Progenitor cell of endocrine pancreas (in vitro differentiated cells): ENCODE data around the gene PXMP2. TPM values are rescaled to one million over a fixed set of nuclear protein-coding genes. Genes with fewer than 3 reads are reported as not detected.

Experiments used
- DNase-seq: peaks from one replicate; pipeline ENCODE4 v3.0.0; 2021; ENCODE audit warnings: low spot score; ENCODE audit not compliant: unreplicated experiment
- H3K27ac Mint-ChIP-seq: 2 replicates; pipeline ENCODE4 v1.8.0; 2021; ENCODE audit warnings: mild to moderate bottlenecking, moderate library complexity, mixed read lengths
- H3K27me3 Mint-ChIP-seq: 2 replicates; pipeline ENCODE4 v1.8.0; 2021; ENCODE audit warnings: mixed read lengths
- H3K36me3 Mint-ChIP-seq: 2 replicates; pipeline ENCODE4 v1.8.0; 2022; ENCODE audit warnings: mixed read lengths; ENCODE audit not compliant: insufficient read depth
- H3K4me1 Mint-ChIP-seq: 2 replicates; pipeline ENCODE4 v1.8.0; 2021; ENCODE audit warnings: low read depth, mixed read lengths
- H3K4me3 Mint-ChIP-seq: 2 replicates; pipeline ENCODE4 v1.8.0; 2021; ENCODE audit warnings: low read depth, mild to moderate bottlenecking, moderate library complexity, mixed read lengths
- H3K9me3 Mint-ChIP-seq: 2 replicates; pipeline ENCODE4 v1.8.0; 2021; ENCODE audit warnings: low read depth, mixed read lengths
- CTCF ChIP-seq: fragments of 200-600 bp; sonication (generic); IDR thresholded peaks from one replicate; pipeline ENCODE4 v1.5.0; 2021; ENCODE audit warnings: antibody characterized with exemption, mild to moderate bottlenecking; ENCODE audit not compliant: unreplicated experiment
- total RNA-seq: library from RNA; stranded (reverse); gene quantifications from 2 replicates; pipeline ENCODE4 v1.2.1, GENCODE V29; 2021

PXMP2 gene
- total RNA-seq, 1 donor from 2014 or later = 25.0 TPM

- Mint-ChIP-seq H3K9me3 (no peaks in the 10 kb centered on the region), H3K27ac (no peak overlapping the region), H3K4me1 (no peaks in the 10 kb centered on the region), H3K36me3 (peaks cover 15% of the 10 kb centered on the region), H3K27me3 (no peaks in the 10 kb centered on the region), H3K4me3 (no peak overlapping the region)
- no peak for DNase-seq
- TF ChIP-seq CTCF = no peak
These were observed 32.6 kb downstream of the PXMP2 start for GRCh38 chr12:132719954-132720324.

GRCh38 chr12:132720606-132721345, 33.4 kb downstream of the PXMP2 start:
- Mint-ChIP-seq H3K36me3 (peaks cover 20% of the 10 kb centered on the region), H3K27ac (no peak overlapping the region), H3K27me3 (no peaks in the 10 kb centered on the region), H3K4me1 (no peaks in the 10 kb centered on the region), H3K9me3 (no peaks in the 10 kb centered on the region), H3K4me3 (no peak overlapping the region)
- DNase-seq = no peak
- TF ChIP-seq CTCF = no peak

GRCh38 chr12:132723015-132723763, 35.8 kb downstream of the PXMP2 start:
- Mint-ChIP-seq H3K4me1 (no peaks in the 10 kb centered on the region), H3K27ac (peak overlapping the region; percentile 2), H3K27me3 (no peaks in the 10 kb centered on the region), H3K4me3 (no peak overlapping the region), H3K36me3 (peaks cover 29% of the 10 kb centered on the region), H3K9me3 (no peaks in the 10 kb centered on the region)
- no peak for DNase-seq
- TF ChIP-seq CTCF = no peak

GRCh38 chr12:132723764-132724140, 36.4 kb downstream of the PXMP2 start:
- Mint-ChIP-seq H3K4me3 (no peak overlapping the region), H3K4me1 (no peaks in the 10 kb centered on the region), H3K27me3 (no peaks in the 10 kb centered on the region), H3K9me3 (no peaks in the 10 kb centered on the region), H3K27ac (peak overlapping the region; percentile 2), H3K36me3 (peaks cover 32% of the 10 kb centered on the region)
- no peak for TF ChIP-seq CTCF
- no peak for DNase-seq

- peaks cover 33% of the 10 kb centered on the region for H3K36me3 Mint-ChIP-seq
- H3K4me1 Mint-ChIP-seq = no peaks in the 10 kb centered on the region
- peak overlapping the region; percentile 64 for H3K27ac Mint-ChIP-seq
- H3K27me3 Mint-ChIP-seq = no peaks in the 10 kb centered on the region
- TF ChIP-seq CTCF = no peak
- H3K9me3 Mint-ChIP-seq = no peaks in the 10 kb centered on the region
- no peak overlapping the region for H3K4me3 Mint-ChIP-seq
- no peak for DNase-seq
These were observed 37.3 kb downstream of the PXMP2 start for GRCh38 chr12:132724506-132725241.
